ENCODE data around the gene SLIT3. TPM values are rescaled to one million over a fixed set of nuclear protein-coding genes. Genes with fewer than 3 reads are reported as not detected.

SLIT3 gene
- total RNA-seq, 4 donors from 2014 or later: 0.97 to 6.1 (median 3.4) TPM

DNA sequence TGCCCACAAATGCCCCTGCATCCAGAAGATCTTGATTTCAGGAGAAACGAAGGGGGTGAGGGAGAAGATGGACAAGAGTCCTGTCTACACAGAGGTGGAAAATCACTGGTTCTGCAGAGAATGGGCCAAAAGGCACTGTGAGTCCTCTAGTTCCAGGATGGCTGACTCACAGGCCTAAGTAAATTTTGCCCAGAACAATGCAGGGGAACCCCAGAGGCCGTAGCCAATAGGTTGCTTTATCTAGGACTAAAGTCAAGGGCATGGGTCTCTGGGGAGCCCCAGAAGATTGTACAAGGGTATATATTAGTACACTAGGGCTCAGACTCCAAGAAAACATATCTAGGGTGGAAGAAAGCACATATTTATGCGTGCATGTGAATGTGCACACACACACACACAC lies 98.0 kb downstream of the SLIT3 start:
- H3K4me1 ChIP-seq: no peaks in the 10 kb centered on the region
- H3K9me3 ChIP-seq: no peaks in the 10 kb centered on the region
- intact Hi-C loops (cut with DNase I; ENCODE audit: low total_unique reads): no loop called here
- ATAC-seq (no peak), DNase-seq (no peak)
- H3K4me3 ChIP-seq: no peak overlapping the region
- H3K27ac ChIP-seq: no peak overlapping the region
- in situ Hi-C loops (cut with MboI; ENCODE audit: low sequenced_read_pairs in 4 of 4): no loop called here
- H3K36me3 ChIP-seq: no peaks in the 10 kb centered on the region
- TF ChIP-seq POLR2A (IDR thresholded peaks at IDR 0.05): no peak
- no peak for TF ChIP-seq CTCF (IDR thresholded peaks at IDR 0.05 in 4 of 5, conservative IDR thresholded peaks at IDR 0.05 in 1 of 5)
- no peaks in the 10 kb centered on the region for H3K27me3 ChIP-seq

DNA sequence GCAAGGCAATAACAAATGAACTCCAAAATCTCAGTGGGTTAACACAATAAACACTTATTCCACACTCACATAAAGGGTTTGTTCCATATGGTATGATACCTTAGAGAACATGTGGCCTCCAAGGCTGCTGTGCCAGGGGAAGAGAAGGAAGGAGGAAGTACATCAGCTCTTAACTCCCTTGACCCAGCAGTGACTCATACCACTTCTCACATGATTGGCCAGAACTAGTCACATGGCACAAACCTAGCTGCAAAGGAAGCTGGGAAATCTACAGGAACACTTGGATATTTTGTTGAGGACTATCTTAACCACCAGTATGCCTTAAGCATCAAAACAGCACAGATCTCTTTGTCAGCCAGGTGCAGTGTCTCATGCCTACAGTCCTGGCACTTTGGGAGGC lies 99.3 kb downstream of the SLIT3 start:
- in situ Hi-C loops (cut with MboI; ENCODE audit: low sequenced_read_pairs in 4 of 4): no loop called here

GRCh38 chr5:169200125-169200778 lies 100.7 kb downstream of the SLIT3 start:
- Histone ChIP-seq H3K4me3 (no peak overlapping the region), H3K27ac (no peak overlapping the region), H3K4me1 (no peaks in the 10 kb centered on the region), H3K27me3 (no peaks in the 10 kb centered on the region), H3K36me3 (no peaks in the 10 kb centered on the region), H3K9me3 (no peaks in the 10 kb centered on the region)
- intact Hi-C loops (cut with DNase I; ENCODE audit: low total_unique reads): no loop called here
- in situ Hi-C loops (cut with MboI; ENCODE audit: low sequenced_read_pairs in 4 of 4): no loop called here
- ATAC-seq (no peak), DNase-seq (no peak)
- no peak for TF ChIP-seq POLR2A (IDR thresholded peaks at IDR 0.05)
- no peak for TF ChIP-seq CTCF (IDR thresholded peaks at IDR 0.05 in 4 of 5, conservative IDR thresholded peaks at IDR 0.05 in 1 of 5)

More for the DNA sequence above, 99.3 kb downstream of the SLIT3 start:
- intact Hi-C loops (cut with DNase I; ENCODE audit: low total_unique reads): no loop called here
- no peaks in the 10 kb centered on the region for H3K27me3 ChIP-seq
- TF ChIP-seq POLR2A (IDR thresholded peaks at IDR 0.05): no peak
- no peak for TF ChIP-seq CTCF (IDR thresholded peaks at IDR 0.05 in 4 of 5, conservative IDR thresholded peaks at IDR 0.05 in 1 of 5)
- H3K9me3 ChIP-seq: no peaks in the 10 kb centered on the region
- H3K4me3 ChIP-seq: no peak overlapping the region
- H3K36me3 ChIP-seq: no peaks in the 10 kb centered on the region
- no peaks in the 10 kb centered on the region for H3K4me1 ChIP-seq
- ATAC-seq: no peak
- H3K27ac ChIP-seq: no peak overlapping the region
- DNase-seq: no peak

- no peaks in the 10 kb centered on the region for H3K27me3 ChIP-seq
- no peak for DNase-seq
- peak in 1 of 2 donors; percentile 42 for ATAC-seq
- H3K4me3 ChIP-seq: no peak overlapping the region
- TF ChIP-seq POLR2A (IDR thresholded peaks at IDR 0.05) (no peak), CTCF (IDR thresholded peaks at IDR 0.05 in 4 of 5, conservative IDR thresholded peaks at IDR 0.05 in 1 of 5) (peak in 1 of 5 experiments; percentile 35)
- H3K27ac ChIP-seq: no peak overlapping the region
- in situ Hi-C loops (cut with MboI; ENCODE audit: low sequenced_read_pairs in 4 of 4): loop anchor here in 1 of 4 donors (5.0 kb wide), 1 partner anchor 210 kb away; no protein-coding TSS in a partner anchor
- no peaks in the 10 kb centered on the region for H3K36me3 ChIP-seq
- intact Hi-C loops (cut with DNase I; ENCODE audit: low total_unique reads): loop anchor here (5.0 kb wide), 1 partner anchor 210 kb away; no protein-coding TSS in a partner anchor
- no peaks in the 10 kb centered on the region for H3K4me1 ChIP-seq
- H3K9me3 ChIP-seq: no peaks in the 10 kb centered on the region
Observed at GRCh38 chr5:169197343-169197742, 103.6 kb downstream of the SLIT3 start.

Measured in gastrocnemius medialis (tissue), 4 donors.